ENCODE data around the gene ZBTB24. TPM values are rescaled to one million over a fixed set of nuclear protein-coding genes. Genes with fewer than 3 reads are reported as not detected.

ZBTB24 gene
- total and polyA plus RNA-seq, 4 donors = 1.2 to 3.9 (median 2.2) TPM

DNA sequence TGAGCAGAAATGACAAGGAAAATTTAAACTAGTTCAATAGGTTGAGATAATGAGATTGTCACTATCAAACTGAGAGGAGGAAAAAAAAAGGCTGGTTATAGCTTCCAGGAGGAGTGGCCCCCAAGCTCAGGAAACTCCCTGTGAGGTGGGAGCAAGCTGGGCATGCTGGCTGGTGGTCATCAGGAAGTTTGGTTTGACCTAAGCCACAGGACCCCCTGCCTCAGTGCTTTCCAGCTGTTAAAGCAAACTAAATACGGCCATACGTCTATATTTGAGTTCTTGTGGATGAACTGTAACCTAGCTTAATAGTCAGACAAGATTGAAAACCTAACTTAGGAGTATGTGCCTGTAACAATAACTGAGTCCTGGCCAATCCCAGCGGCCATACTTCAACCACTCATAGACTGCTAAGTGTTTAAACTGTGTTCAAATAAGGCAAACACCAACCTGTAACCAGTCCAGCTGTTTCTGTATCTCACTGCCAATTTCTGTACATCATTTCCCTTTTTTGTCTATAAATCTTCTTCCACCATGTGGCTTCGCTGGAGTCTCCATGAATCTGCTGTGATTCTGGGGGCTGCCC, 24.6 kb upstream of the ZBTB24 start (continued):
- TF ChIP-seq, protein P1, sequence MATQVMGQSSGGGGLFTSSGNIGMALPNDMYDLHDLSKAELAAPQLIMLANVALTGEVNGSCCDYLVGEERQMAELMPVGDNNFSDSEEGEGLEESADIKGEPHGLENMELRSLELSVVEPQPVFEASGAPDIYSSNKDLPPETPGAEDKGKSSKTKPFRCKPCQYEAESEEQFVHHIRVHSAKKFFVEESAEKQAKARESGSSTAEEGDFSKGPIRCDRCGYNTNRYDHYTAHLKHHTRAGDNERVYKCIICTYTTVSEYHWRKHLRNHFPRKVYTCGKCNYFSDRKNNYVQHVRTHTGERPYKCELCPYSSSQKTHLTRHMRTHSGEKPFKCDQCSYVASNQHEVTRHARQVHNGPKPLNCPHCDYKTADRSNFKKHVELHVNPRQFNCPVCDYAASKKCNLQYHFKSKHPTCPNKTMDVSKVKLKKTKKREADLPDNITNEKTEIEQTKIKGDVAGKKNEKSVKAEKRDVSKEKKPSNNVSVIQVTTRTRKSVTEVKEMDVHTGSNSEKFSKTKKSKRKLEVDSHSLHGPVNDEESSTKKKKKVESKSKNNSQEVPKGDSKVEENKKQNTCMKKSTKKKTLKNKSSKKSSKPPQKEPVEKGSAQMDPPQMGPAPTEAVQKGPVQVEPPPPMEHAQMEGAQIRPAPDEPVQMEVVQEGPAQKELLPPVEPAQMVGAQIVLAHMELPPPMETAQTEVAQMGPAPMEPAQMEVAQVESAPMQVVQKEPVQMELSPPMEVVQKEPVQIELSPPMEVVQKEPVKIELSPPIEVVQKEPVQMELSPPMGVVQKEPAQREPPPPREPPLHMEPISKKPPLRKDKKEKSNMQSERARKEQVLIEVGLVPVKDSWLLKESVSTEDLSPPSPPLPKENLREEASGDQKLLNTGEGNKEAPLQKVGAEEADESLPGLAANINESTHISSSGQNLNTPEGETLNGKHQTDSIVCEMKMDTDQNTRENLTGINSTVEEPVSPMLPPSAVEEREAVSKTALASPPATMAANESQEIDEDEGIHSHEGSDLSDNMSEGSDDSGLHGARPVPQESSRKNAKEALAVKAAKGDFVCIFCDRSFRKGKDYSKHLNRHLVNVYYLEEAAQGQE (IDR thresholded peaks at IDR 0.05) = no peak

DNA sequence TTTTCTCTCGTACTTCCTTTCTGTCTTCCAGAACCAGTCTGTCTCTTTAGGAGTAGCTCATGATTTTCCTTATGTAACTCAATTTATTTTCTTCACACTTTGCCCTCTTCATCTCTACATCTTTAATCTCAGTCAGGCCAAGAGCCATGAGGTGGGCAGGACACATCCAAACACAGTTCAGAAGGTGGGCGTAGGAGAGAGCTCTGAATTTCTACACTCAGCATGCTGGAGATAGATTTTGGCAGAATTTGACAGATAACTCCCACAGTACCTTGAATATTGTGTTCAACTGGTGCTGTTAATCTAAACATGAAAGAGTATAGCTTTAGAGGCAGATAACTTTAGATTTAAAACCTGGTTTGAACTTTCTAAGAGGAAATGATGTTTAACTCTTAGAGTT, 23.8 kb upstream of the ZBTB24 start:
- H3K27me3 ChIP-seq (ENCODE audit: control insufficient read depth in 4 of 4, insufficient read depth in 4 of 4, low read length in 3 of 4) = no peaks in the 10 kb centered on the region
- H3K36me3 ChIP-seq (ENCODE audit: control insufficient read depth in 4 of 4, insufficient read depth in 3 of 4, low read depth in 1 of 4, low read length in 3 of 4) = no peaks in the 10 kb centered on the region
- no peak overlapping the region for H3K27ac ChIP-seq (ENCODE audit: low read depth in 1 of 2, low read length in 2 of 2)
- DNase-seq (ENCODE audit: low spot score) = no peak
- H3K9me3 ChIP-seq (ENCODE audit: control insufficient read depth in 4 of 4, low read length in 3 of 4) = no peaks in the 10 kb centered on the region
- H3K4me1 ChIP-seq (ENCODE audit: control insufficient read depth in 4 of 4, insufficient read depth in 4 of 4, low read length in 3 of 4) = peaks cover 0 to 10% (median 9%) of the 10 kb centered on the region in 4 donors
- 95% methylated on average over 2 of the region's 2 CpGs for WGBS
- H3K9ac ChIP-seq (ENCODE audit: low read depth in 1 of 2, low read length in 2 of 2) = no peak overlapping the region
- no peak overlapping the region for H3K4me3 ChIP-seq (ENCODE audit: low read depth in 1 of 3, low read length in 3 of 3)
- no peak for TF ChIP-seq HNF4A (conservative IDR thresholded peaks at IDR 0.05)
- TF ChIP-seq JUND (IDR thresholded peaks at IDR 0.05) = no peak

DNA sequence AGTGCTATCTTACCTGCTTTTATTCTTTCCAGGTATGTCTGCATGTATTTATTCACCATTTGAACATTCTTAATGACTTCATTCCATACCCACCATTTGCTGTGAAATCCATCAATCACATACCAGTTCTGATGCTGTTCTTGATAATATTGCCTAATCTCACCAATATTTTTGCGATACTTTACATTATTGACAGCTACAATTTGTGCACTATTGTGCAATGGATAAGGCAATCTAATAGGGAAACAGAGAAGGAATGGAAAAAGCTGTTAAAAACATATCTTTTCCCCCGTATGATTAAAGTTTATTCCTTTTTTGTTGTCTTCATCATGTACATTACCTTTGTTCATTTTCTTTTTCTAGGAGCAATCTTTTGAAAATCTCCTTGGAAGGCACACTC, 23.3 kb upstream of the ZBTB24 start:
- H3K9ac ChIP-seq (ENCODE audit: low read depth in 1 of 2, low read length in 2 of 2) = no peak overlapping the region
- H3K9me3 ChIP-seq (ENCODE audit: control insufficient read depth in 4 of 4, low read length in 3 of 4) = no peaks in the 10 kb centered on the region
- no peaks in the 10 kb centered on the region for H3K36me3 ChIP-seq (ENCODE audit: control insufficient read depth in 4 of 4, insufficient read depth in 3 of 4, low read depth in 1 of 4, low read length in 3 of 4)
- peaks cover 0 to 10% (median 9%) of the 10 kb centered on the region in 4 donors for H3K4me1 ChIP-seq (ENCODE audit: control insufficient read depth in 4 of 4, insufficient read depth in 4 of 4, low read length in 3 of 4)
- no peak overlapping the region for H3K27ac ChIP-seq (ENCODE audit: low read depth in 1 of 2, low read length in 2 of 2)
- H3K27me3 ChIP-seq (ENCODE audit: control insufficient read depth in 4 of 4, insufficient read depth in 4 of 4, low read length in 3 of 4) = no peaks in the 10 kb centered on the region
- H3K4me3 ChIP-seq (ENCODE audit: low read depth in 1 of 3, low read length in 3 of 3) = no peak overlapping the region
- DNase-seq (ENCODE audit: low spot score) = no peak
- WGBS = 95% methylated on average over 2 of the region's 2 CpGs
- no peak for TF ChIP-seq RAD21 (IDR thresholded peaks at IDR 0.05)
- TF ChIP-seq RXRA (IDR thresholded peaks at IDR 0.05) = no peak
- TF ChIP-seq NR2F2 (IDR thresholded peaks at IDR 0.05) = no peak
- TF ChIP-seq HNF4A (conservative IDR thresholded peaks at IDR 0.05) = no peak
- TF ChIP-seq JUND (IDR thresholded peaks at IDR 0.05) = no peak
- TF ChIP-seq, protein P2, sequence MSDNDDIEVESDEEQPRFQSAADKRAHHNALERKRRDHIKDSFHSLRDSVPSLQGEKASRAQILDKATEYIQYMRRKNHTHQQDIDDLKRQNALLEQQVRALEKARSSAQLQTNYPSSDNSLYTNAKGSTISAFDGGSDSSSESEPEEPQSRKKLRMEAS (IDR thresholded peaks at IDR 0.05) = no peak
- no peak for TF ChIP-seq EGR1 (IDR thresholded peaks at IDR 0.05; ENCODE audit: low read depth in 2 of 2)
- TF ChIP-seq, protein P1 (IDR thresholded peaks at IDR 0.05) = no peak
- TF ChIP-seq FOXA2 (IDR thresholded peaks at IDR 0.05) = no peak
- TF ChIP-seq SP1 (IDR thresholded peaks at IDR 0.05) = no peak
- TF ChIP-seq, protein P3, sequence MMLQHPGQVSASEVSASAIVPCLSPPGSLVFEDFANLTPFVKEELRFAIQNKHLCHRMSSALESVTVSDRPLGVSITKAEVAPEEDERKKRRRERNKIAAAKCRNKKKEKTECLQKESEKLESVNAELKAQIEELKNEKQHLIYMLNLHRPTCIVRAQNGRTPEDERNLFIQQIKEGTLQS (IDR thresholded peaks at IDR 0.05) = no peak
- TF ChIP-seq HNF4G (IDR thresholded peaks at IDR 0.05) = no peak
- no peak for TF ChIP-seq YY1 (IDR thresholded peaks at IDR 0.05)
- TF ChIP-seq, protein P4, sequence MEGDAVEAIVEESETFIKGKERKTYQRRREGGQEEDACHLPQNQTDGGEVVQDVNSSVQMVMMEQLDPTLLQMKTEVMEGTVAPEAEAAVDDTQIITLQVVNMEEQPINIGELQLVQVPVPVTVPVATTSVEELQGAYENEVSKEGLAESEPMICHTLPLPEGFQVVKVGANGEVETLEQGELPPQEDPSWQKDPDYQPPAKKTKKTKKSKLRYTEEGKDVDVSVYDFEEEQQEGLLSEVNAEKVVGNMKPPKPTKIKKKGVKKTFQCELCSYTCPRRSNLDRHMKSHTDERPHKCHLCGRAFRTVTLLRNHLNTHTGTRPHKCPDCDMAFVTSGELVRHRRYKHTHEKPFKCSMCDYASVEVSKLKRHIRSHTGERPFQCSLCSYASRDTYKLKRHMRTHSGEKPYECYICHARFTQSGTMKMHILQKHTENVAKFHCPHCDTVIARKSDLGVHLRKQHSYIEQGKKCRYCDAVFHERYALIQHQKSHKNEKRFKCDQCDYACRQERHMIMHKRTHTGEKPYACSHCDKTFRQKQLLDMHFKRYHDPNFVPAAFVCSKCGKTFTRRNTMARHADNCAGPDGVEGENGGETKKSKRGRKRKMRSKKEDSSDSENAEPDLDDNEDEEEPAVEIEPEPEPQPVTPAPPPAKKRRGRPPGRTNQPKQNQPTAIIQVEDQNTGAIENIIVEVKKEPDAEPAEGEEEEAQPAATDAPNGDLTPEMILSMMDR (IDR thresholded peaks at IDR 0.05; ENCODE audit: low read depth, low read length, missing input control) = no peak
- TF ChIP-seq GABPA (IDR thresholded peaks at IDR 0.05 in 1 of 2, conservative IDR thresholded peaks at IDR 0.05 in 1 of 2) = no peak
- no peak for TF ChIP-seq TAF1 (conservative IDR thresholded peaks at IDR 0.05)
